ENCODE measurements around the gene FGF11. TPM values are rescaled to one million over a fixed set of nuclear protein-coding genes. Genes with fewer than 3 reads are reported as not detected.

Gene FGF11
- total and polyA plus RNA-seq, 2 experiments from 2014 or later = 2.7 to 3.8 TPM

DNA sequence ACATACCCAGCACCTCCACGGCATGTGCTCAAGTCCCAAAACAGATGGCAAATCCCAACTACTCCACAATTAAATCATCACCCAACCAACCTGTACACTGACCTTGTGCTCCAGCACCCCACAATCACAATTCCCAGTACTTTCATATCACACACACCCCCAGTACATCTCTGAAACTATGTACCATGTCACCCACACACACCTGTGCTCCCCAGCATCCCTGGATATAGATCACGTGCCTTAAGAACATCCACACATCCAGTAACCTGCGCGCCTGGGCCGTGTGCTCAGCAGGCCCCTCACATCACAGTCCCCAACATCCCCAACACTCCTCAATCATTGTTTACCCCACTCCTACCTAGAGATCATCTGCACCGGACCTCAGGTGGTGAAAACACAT, 29.6 kb upstream of the FGF11 start:
- Histone ChIP-seq H2AFZ (no peak overlapping the region), H3K9me2 (replicated peaks; ENCODE audit: insufficient read depth) (no peaks in the 10 kb centered on the region), H3K27me3 (no peaks in the 10 kb centered on the region), H3K4me1 (ENCODE audit: insufficient read depth) (no peaks in the 10 kb centered on the region), H3K27ac (no peak overlapping the region), H3K9me3 (ENCODE audit: low read depth) (no peaks in the 10 kb centered on the region), H3K4me2 (no peak overlapping the region), H3K4me3 (no peak overlapping the region), H4K20me1 (ENCODE audit: insufficient read depth, poor library complexity, severe bottlenecking) (no peaks in the 10 kb centered on the region), H3K36me3 (replicated peaks; ENCODE audit: insufficient read depth, low read depth) (no peaks in the 10 kb centered on the region), H3K79me2 (peaks cover 6% of the 10 kb centered on the region)
- WGBS (ENCODE audit: low lambda C conversion rate, missing lambda C conversion rate) = 92% methylated on average over 6 of the region's 6 CpGs
- no peak for DNase-seq (ENCODE audit: low spot score)
- TF ChIP-seq EZH2phosphoT487 (IDR thresholded peaks at IDR 0.05; ENCODE audit: low read depth, severe bottlenecking, unreplicated experiment) (no peak), EZH2 (IDR thresholded peaks at IDR 0.05; ENCODE audit: borderline replicate concordance) (no peak)
- TF ChIP-seq, protein P1, sequence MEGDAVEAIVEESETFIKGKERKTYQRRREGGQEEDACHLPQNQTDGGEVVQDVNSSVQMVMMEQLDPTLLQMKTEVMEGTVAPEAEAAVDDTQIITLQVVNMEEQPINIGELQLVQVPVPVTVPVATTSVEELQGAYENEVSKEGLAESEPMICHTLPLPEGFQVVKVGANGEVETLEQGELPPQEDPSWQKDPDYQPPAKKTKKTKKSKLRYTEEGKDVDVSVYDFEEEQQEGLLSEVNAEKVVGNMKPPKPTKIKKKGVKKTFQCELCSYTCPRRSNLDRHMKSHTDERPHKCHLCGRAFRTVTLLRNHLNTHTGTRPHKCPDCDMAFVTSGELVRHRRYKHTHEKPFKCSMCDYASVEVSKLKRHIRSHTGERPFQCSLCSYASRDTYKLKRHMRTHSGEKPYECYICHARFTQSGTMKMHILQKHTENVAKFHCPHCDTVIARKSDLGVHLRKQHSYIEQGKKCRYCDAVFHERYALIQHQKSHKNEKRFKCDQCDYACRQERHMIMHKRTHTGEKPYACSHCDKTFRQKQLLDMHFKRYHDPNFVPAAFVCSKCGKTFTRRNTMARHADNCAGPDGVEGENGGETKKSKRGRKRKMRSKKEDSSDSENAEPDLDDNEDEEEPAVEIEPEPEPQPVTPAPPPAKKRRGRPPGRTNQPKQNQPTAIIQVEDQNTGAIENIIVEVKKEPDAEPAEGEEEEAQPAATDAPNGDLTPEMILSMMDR (IDR thresholded peaks at IDR 0.05; ENCODE audit: poor library complexity) = no peak

GRCh38 chr17:7410634-7411426, 28.5 kb upstream of the FGF11 start:
- H3K27ac ChIP-seq = no peak overlapping the region
- peaks cover under 1% of the 10 kb centered on the region for H3K79me2 ChIP-seq
- no peaks in the 10 kb centered on the region for H3K27me3 ChIP-seq
- no peaks in the 10 kb centered on the region for H4K20me1 ChIP-seq (ENCODE audit: insufficient read depth, poor library complexity, severe bottlenecking)
- no peak for DNase-seq (ENCODE audit: low spot score)
- no peak overlapping the region for H3K4me2 ChIP-seq
- 95% methylated on average over 23 of the region's 25 CpGs for WGBS (ENCODE audit: low lambda C conversion rate, missing lambda C conversion rate)
- no peak overlapping the region for H2AFZ ChIP-seq
- no peaks in the 10 kb centered on the region for H3K36me3 ChIP-seq (replicated peaks; ENCODE audit: insufficient read depth, low read depth)
- no peaks in the 10 kb centered on the region for H3K9me2 ChIP-seq (replicated peaks; ENCODE audit: insufficient read depth)
- no peak for TF ChIP-seq EZH2 (IDR thresholded peaks at IDR 0.05; ENCODE audit: borderline replicate concordance)
- TF ChIP-seq EZH2phosphoT487 (IDR thresholded peaks at IDR 0.05; ENCODE audit: low read depth, severe bottlenecking, unreplicated experiment) = no peak
- TF ChIP-seq, protein P1 (IDR thresholded peaks at IDR 0.05; ENCODE audit: poor library complexity) = no peak
- no peaks in the 10 kb centered on the region for H3K4me1 ChIP-seq (ENCODE audit: insufficient read depth)
- no peaks in the 10 kb centered on the region for H3K9me3 ChIP-seq (ENCODE audit: low read depth)
- no peak overlapping the region for H3K4me3 ChIP-seq

GRCh38 chr17:7411427-7411750, 27.9 kb upstream of the FGF11 start:
- Histone ChIP-seq H3K79me2 (no peaks in the 10 kb centered on the region), H3K4me1 (ENCODE audit: insufficient read depth) (no peaks in the 10 kb centered on the region), H4K20me1 (ENCODE audit: insufficient read depth, poor library complexity, severe bottlenecking) (no peaks in the 10 kb centered on the region), H2AFZ (no peak overlapping the region), H3K36me3 (replicated peaks; ENCODE audit: insufficient read depth, low read depth) (no peaks in the 10 kb centered on the region), H3K4me2 (no peak overlapping the region), H3K27ac (no peak overlapping the region), H3K4me3 (no peak overlapping the region), H3K9me2 (replicated peaks; ENCODE audit: insufficient read depth) (no peaks in the 10 kb centered on the region), H3K27me3 (no peaks in the 10 kb centered on the region), H3K9me3 (ENCODE audit: low read depth) (no peaks in the 10 kb centered on the region)
- TF ChIP-seq, protein P1 (IDR thresholded peaks at IDR 0.05; ENCODE audit: poor library complexity) = no peak
- no peak for TF ChIP-seq EZH2 (IDR thresholded peaks at IDR 0.05; ENCODE audit: borderline replicate concordance)
- no peak for TF ChIP-seq EZH2phosphoT487 (IDR thresholded peaks at IDR 0.05; ENCODE audit: low read depth, severe bottlenecking, unreplicated experiment)
- WGBS (ENCODE audit: low lambda C conversion rate, missing lambda C conversion rate) = 91% methylated on average over 6 of the region's 8 CpGs
- no peak for DNase-seq (ENCODE audit: low spot score)
